Thoracic aorta (tissue), 2 donors: ENCODE data around the gene TLE3. TPM values are rescaled to one million over a fixed set of nuclear protein-coding genes. Genes with fewer than 3 reads are reported as not detected.

ENCODE experiments used
- ATAC-seq: fragments of 150-250 bp; one replicate; pipeline ENCODE4 v1.8.0; 2017; ENCODE audit warnings: low read depth; ENCODE audit not compliant: insufficient number of reproducible peaks, low FRiP score
- DNase-seq: peaks from one replicate; pipeline ENCODE4 v3.0.0-alpha.2; 2020; ENCODE audit warnings: low spot score
- H3K27ac ChIP-seq, 2 donors: fragments of 200-600 bp; sonication (generic); 1 replicate in 1 of 2; 2 replicates in 1 of 2; pipeline ENCODE4 v1.5.1; 2016; ENCODE audit warnings: mild to moderate bottlenecking in 2 of 2, moderate library complexity in 2 of 2
- H3K27me3 ChIP-seq: fragments of 200-600 bp; sonication (generic); replicated peaks from 2 replicates; pipeline ENCODE4 v1.6.0; 2016; ENCODE audit warnings: mild to moderate bottlenecking; ENCODE audit not compliant: insufficient read depth
- H3K36me3 ChIP-seq: fragments of 200-600 bp; sonication (generic); one replicate; pipeline ENCODE4 v1.5.1; 2016
- H3K4me1 ChIP-seq, 2 donors: fragments of 200-600 bp; sonication (generic); 1 replicate in 1 of 2; 2 replicates in 1 of 2; pipeline versions ENCODE4 v1.5.1 to v1.6.0; 2016; ENCODE audit warnings: low read depth in 2 of 2, mild to moderate bottlenecking in 1 of 2; ENCODE audit not compliant: control insufficient read depth in 1 of 2
- H3K4me3 ChIP-seq: fragments of 200-600 bp; sonication (generic); 2 replicates; pipeline ENCODE4 v1.5.1; 2016; ENCODE audit warnings: mild to moderate bottlenecking
- H3K9me3 ChIP-seq: fragments of 200-600 bp; sonication (generic); 2 replicates; pipeline ENCODE4 v1.5.1; 2016
- total RNA-seq, 2 donors: library from RNA; depleted of rRNA; stranded (reverse); fragments of >200 nt; gene quantifications; one replicate each; pipeline versions ENCODE4 v1.1.0 to v1.2.3, GENCODE V29; 2016
- TF ChIP-seq, protein P1 (sequence below): fragments of 200-600 bp; sonication (generic); IDR thresholded peaks from one replicate; pipeline ENCODE4 v1.5.1; 2019; ENCODE audit warnings: antibody characterized with exemption

Gene TLE3
- total RNA-seq, 2 donors from 2014 or later, result 78.3 to 124 TPM

DNA sequence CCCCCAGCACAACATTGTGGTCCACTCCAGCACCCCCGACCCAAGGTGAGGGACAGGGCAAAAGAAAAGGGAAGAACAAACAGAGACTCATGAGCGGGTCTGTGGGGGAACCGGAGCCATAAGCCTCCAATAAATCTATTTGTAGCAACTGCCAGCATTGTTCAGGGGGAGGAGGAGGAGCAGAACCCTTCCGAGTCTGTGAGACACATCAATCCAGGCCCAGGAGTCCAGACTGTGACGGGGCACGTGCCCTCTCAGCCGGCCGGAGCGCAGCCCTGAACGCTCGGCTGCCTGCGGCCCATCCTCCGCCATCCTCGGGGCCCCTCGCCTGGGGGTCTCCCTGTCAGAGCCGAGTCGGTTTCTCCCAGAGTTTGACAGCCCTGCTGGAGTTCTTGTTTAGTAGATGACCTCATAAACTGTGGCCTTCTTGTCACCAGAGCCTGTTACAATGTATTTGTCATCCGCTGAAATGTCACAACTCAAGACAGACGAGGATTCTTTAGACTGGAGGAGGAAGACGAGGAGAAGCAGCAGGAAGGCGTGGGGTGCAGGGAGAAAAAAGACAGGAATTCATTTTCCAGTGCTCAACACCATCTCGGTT lies 47.9 kb downstream of the TLE3 start:
- TF ChIP-seq, protein P1, sequence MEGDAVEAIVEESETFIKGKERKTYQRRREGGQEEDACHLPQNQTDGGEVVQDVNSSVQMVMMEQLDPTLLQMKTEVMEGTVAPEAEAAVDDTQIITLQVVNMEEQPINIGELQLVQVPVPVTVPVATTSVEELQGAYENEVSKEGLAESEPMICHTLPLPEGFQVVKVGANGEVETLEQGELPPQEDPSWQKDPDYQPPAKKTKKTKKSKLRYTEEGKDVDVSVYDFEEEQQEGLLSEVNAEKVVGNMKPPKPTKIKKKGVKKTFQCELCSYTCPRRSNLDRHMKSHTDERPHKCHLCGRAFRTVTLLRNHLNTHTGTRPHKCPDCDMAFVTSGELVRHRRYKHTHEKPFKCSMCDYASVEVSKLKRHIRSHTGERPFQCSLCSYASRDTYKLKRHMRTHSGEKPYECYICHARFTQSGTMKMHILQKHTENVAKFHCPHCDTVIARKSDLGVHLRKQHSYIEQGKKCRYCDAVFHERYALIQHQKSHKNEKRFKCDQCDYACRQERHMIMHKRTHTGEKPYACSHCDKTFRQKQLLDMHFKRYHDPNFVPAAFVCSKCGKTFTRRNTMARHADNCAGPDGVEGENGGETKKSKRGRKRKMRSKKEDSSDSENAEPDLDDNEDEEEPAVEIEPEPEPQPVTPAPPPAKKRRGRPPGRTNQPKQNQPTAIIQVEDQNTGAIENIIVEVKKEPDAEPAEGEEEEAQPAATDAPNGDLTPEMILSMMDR, result no peak
- DNase-seq (no peak), ATAC-seq (no peak)
- Histone ChIP-seq H3K4me3 (no peak overlapping the region), H3K27me3 (no peaks in the 10 kb centered on the region), H3K36me3 (peaks cover 50% of the 10 kb centered on the region), H3K4me1 (no peaks in the 10 kb centered on the region), H3K27ac (no peak overlapping the region), H3K9me3 (no peaks in the 10 kb centered on the region)

- Histone ChIP-seq H3K4me3 (no peak overlapping the region), H3K4me1 (no peaks in the 10 kb centered on the region), H3K9me3 (no peaks in the 10 kb centered on the region), H3K27me3 (no peaks in the 10 kb centered on the region), H3K36me3 (peaks cover 42% of the 10 kb centered on the region), H3K27ac (no peak overlapping the region)
- TF ChIP-seq, protein P1, result no peak
- ATAC-seq, result no peak
- no peak for DNase-seq
Measured at GRCh38 chr15:70048578-70049514, 48.9 kb downstream of the TLE3 start.

DNA sequence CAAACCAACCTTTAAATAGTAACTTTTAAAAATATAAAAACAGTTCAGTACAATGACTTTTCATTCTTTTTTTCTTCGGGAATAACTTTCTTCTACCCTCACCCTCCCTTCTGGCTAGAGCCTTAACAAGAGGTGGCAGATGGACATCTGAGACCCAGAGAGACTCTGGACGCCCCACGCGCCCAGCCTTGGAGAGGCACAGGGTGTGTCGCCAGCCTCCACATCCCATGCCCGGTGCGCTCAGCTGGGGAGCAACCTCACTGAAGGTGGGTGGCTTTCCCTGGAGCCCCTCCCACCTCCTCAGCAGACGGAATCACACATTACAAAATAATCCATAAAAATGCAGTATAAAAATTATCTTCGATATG lies 49.5 kb downstream of the TLE3 start:
- H3K36me3 ChIP-seq, result peaks cover 35% of the 10 kb centered on the region
- no peaks in the 10 kb centered on the region for H3K27me3 ChIP-seq
- H3K4me1 ChIP-seq, result no peaks in the 10 kb centered on the region
- ATAC-seq (no peak), DNase-seq (no peak)
- TF ChIP-seq, protein P1, result no peak
- no peak overlapping the region for H3K4me3 ChIP-seq
- H3K9me3 ChIP-seq, result no peaks in the 10 kb centered on the region
- no peak overlapping the region for H3K27ac ChIP-seq

GRCh38 chr15:70047386-70048197 lies 50.1 kb downstream of the TLE3 start:
- H3K27ac ChIP-seq, result no peak overlapping the region
- no peak overlapping the region for H3K4me3 ChIP-seq
- H3K36me3 ChIP-seq, result peaks cover 31% of the 10 kb centered on the region
- H3K9me3 ChIP-seq, result no peaks in the 10 kb centered on the region
- TF ChIP-seq, protein P1, result no peak
- DNase-seq (no peak), ATAC-seq (no peak)
- no peaks in the 10 kb centered on the region for H3K4me1 ChIP-seq
- H3K27me3 ChIP-seq, result no peaks in the 10 kb centered on the region
